Right ventricle myocardium superior (tissue), 1 donor: ENCODE results near the gene CD101. TPM values are rescaled to one million over a fixed set of nuclear protein-coding genes. Genes with fewer than 3 reads are reported as not detected.

Experiments used
- ATAC-seq: fragments of 200-7000 bp; cut with Tn5 transposase; one replicate; pipeline ENCODE4 v1.9.1; 2020; ENCODE audit warnings: mild to moderate bottlenecking; ENCODE audit not compliant: poor library complexity
- DNase-seq: peaks from one replicate; pipeline ENCODE4 v3.0.0-alpha.2; 2020
- intact Hi-C: fragments of 100-400 bp; cut with DNase I; formaldehyde crosslinking; loops from one replicate; pipeline ENCODE4 v1.11.2; 2022
- total RNA-seq: library from RNA; stranded (reverse); fragmentation: NEBNext Ultra II Directional; extraction: Animal tissue kit (Norgen Biotek cat#: 25700); gene quantifications from one replicate; pipeline ENCODE4 v1.2.1, GENCODE V29; 2021
- donor health status: DM: no; HTN: yes; CAD: no; lungs with severe emphysema.

CD101 gene
- total RNA-seq, 1 donor from 2014 or later: 1.0 TPM

DNA sequence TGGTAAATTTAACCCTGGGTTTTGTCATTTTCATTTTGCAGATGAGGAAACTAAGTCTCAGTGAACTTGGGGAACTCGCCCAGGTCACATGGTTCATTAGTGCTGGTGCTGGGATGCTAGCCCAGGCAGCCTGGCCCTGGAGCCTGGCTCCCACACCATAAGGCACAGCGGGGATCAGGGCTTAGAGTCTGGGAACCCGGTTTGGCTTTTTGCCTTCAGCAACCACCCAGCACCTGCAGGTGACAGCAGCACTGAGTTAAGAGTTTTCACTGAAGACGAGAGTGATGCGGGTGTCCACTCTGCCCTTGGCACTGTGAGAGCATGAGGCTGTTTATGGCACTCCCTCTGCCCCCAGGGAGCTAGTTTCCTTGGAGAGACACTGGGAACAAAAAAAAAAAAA is 18.4 kb upstream of the CD101 start:
- intact Hi-C loops: no loop called here
- DNase-seq (no peak), ATAC-seq (peak; percentile 45)

GRCh38 chr1:116983678-116984077 is 17.9 kb upstream of the CD101 start:
- ATAC-seq (peak; percentile 40), DNase-seq (no peak)
- intact Hi-C loops: no loop called here

DNA sequence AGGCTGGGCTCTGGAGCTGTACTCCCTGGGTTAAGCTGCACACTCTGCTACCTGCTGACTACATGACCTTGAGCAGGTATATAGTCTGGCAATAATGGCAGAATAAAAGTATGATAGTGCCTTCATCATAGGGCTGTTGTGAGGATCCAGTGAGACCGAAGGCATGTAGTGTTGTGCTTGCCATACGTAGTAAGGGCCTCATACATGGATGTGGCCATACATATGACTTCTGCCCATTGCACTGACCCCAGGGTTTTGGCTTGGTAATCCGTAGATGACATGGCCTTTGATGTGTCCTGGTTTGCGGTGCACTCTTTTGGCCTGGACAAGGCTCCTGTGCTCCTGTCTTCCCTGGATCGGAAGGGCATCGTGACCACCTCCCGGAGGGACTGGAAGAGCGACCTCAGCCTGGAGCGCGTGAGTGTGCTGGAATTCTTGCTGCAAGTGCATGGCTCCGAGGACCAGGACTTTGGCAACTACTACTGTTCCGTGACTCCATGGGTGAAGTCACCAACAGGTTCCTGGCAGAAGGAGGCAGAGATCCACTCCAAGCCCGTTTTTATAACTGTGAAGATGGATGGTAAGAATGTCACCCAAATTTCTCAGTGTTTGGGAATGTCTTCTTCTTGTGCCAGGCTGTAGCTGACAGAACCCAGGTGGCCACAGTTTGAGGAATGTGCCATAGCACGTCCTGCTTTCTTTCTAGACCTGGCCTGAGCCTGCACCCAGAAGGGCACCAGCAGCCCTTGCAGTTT is 17.0 kb upstream of the CD101 start:
- ATAC-seq (peak; percentile 58), DNase-seq (no peak)
- intact Hi-C loops: no loop called here

DNA sequence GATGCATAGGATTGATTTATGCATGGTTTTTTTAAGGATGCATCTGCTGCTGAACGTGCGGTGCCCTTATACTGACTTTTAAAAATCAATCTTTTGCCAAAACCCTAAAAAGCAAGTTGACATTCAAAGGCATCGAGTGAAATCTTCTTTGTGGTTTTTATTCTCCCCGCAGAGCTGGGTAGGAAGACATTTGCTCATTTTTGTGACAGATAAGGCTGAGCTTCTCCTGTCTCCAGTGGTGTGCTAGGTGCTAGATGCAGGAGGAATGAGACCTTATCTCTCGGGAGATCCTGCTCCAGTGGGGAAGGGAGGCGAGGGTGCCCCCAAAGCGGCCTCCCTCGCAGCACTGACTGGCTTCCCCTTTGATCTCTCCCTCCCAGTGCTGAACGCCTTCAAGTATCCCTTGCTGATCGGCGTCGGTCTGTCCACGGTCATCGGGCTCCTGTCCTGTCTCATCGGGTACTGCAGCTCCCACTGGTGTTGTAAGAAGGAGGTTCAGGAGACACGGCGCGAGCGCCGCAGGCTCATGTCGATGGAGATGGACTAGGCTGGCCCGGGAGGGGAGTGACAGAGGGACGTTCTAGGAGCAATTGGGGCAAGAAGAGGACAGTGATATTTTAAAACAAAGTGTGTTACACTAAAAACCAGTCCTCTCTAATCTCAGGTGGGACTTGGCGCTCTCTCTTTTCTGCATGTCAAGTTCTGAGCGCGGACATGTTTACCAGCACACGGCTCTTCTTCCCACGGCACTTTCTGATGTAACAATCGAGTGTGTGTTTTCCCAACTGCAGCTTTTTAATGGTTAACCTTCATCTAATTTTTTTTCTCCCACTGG is 14.9 kb upstream of the CD101 start:
- intact Hi-C loops: no loop called here
- ATAC-seq (no peak), DNase-seq (peak; percentile 44)

DNA sequence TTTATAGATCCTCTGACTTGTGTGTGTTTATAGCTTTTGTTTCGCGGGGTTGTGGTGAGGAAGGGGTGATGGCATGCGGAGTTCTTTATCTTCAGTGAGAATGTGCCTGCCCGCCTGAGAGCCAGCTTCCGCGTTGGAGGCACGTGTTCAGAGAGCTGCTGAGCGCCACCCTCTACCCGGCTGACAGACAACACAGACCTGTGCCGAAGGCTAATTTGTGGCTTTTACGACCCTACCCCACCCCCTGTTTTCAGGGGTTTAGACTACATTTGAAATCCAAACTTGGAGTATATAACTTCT is 14.4 kb upstream of the CD101 start:
- DNase-seq (peak; percentile 47), ATAC-seq (no peak)
- intact Hi-C loops: no loop called here

- ATAC-seq: peak; percentile 19
- intact Hi-C loops: no loop called here
- DNase-seq: peak; percentile 66
Measured at GRCh38 chr1:116988248-116988647, 13.3 kb upstream of the CD101 start.

GRCh38 chr1:116988908-116989307 is 12.7 kb upstream of the CD101 start:
- DNase-seq (no peak), ATAC-seq (no peak)
- intact Hi-C loops: no loop called here

DNA sequence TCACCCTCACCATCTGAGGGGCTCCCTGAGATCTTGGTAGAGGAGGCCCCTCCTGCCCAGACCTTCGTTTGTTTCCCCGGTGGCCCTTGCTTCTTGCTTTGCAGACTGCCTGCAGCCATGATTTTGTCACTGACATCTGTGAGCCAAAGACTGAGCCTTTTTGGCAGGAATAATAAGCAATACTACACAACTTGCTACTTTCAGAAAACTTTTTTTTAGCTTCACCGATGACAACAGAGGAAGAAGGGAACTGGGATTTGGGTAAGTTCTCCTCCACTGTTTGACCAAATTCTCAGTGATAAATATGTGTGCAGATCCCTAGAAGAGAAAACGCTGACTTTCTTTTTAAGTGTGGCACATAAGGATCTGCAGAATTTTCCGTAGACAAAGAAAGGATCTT is 11.7 kb upstream of the CD101 start:
- ATAC-seq: peak; percentile 54

GRCh38 chr1:116990612-116991151 is 10.9 kb upstream of the CD101 start:
- ATAC-seq (peak; percentile 91), DNase-seq (peak; percentile 90)
- intact Hi-C loops: no loop called here

More for the DNA sequence above, 11.7 kb upstream of the CD101 start:
- intact Hi-C loops: no loop called here
- DNase-seq: no peak

DNA sequence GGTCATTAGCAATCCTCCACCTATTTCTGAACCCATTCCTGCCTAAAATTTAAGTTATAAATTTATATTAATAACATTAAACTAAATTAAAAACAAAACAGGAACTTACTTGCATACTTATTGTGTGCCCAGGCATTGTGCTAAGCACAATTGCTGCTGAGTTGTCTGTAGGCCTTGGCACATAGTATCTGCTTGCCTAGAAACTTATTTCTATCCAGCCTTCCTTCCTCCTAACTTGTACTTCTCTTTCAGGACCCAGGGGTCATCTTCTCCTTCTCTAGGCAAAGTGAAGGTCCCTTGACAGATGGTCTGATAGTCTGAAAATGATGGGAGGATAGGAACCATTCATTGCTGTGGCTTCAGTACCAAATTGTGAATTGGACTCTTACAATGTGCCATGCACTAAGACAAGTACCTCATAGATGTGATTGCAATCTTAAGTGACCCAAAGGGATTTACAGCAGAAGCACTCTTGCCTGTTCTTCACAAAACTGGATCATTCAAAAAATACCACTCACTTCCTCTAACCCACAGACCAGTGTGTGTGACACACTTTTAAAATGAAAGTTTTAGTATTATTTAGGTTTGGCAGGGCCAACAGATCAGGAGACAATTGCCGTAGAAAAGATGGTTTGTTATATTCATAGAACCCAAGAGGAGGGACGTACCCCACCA is 10.3 kb upstream of the CD101 start:
- intact Hi-C loops: no loop called here
- DNase-seq: no peak
- peak; percentile 6 for ATAC-seq

DNA sequence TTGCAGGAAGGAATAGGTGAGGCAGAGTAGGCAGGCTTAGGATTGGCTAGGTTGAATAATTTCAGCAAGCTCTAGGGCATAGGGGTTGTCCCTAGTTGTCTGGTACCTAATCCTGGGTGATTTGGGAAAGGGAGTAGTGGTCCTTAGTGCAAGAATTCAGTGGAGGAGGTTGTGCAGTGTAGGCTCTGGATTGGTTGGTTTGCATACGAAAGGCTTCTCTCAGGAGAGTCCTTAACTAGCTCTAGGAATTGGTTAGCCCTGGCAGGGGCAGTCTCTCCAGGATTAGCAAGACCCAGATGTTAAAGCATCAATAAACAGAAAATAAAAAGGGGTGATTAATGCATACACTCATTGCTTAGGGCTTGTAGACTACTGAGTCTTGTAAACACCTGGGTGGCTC is 9.6 kb upstream of the CD101 start:
- no peak for ATAC-seq
- DNase-seq: no peak
- intact Hi-C loops: no loop called here

DNA sequence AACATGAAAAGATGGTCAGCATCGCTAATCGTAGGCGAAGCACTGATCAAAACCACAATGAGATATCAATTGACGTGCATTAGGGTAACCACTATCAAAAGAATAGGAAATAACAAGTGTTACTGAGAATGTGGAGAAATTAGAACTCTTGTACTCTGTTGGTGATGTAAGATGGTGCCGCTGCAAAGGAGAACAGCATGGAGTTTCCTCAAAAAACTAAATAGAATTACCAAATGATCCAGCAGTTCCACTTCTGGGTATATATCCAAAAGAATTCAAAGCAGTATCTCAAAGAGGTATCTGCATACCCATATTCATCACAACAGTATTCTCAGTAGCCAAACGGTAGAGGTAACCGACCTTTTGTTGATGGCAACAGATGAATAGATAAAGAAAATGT is 8.3 kb upstream of the CD101 start:
- intact Hi-C loops: no loop called here
- ATAC-seq: no peak
- no peak for DNase-seq

GRCh38 chr1:116994411-116994810 is 7.1 kb upstream of the CD101 start:
- DNase-seq (no peak), ATAC-seq (no peak)
- intact Hi-C loops: no loop called here

- ATAC-seq: no peak
- intact Hi-C loops: no loop called here
Measured at GRCh38 chr1:116997066-116997465, 4.5 kb upstream of the CD101 start.

DNA sequence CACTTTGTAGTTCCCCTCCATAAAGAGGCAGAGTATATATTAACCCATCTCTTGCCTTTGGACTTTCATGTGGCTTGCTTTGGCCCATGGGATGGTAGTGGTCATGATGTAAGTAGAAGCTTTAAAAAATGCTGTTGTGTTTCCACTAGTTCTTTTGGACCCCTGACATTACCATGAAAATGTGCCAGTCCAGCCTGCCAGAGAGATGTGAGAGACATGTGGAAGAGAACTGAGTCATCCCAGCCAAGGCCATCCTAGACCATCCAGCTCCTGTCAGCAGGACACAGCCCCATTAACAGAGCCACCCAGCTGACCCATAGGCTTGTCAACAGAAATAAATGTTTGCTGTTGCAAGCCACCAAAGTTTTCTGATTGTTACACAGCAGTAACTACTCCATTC is 3.9 kb upstream of the CD101 start:
- DNase-seq (no peak), ATAC-seq (no peak)
- intact Hi-C loops: no loop called here

More at GRCh38 chr1:116997066-116997465, 4.5 kb upstream of the CD101 start:
- no peak for DNase-seq

- ATAC-seq: no peak
- DNase-seq: no peak
- intact Hi-C loops: no loop called here
Measured at GRCh38 chr1:116999596-116999995, 2.0 kb upstream of the CD101 start.

DNA sequence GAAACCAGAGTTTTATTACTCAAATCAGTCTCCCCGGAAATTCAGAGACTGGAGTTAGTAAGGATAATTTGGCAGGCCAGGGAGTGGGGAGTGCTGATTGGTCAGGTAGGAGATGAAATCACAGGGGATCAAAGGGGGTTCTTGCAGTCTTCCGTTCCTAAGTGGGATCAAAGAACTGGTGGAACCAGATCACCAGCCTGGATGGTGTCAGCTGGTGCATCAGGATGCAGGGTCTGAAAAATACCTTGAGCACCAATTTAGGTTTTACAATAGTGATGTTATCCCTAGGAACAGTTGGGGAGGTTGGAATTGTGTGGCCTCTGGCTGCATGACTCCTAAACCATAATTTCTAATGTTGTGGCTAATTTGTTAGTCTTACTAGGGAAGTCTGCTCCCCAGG is 1.4 kb upstream of the CD101 start:
- DNase-seq: no peak
- ATAC-seq: no peak
- intact Hi-C loops: no loop called here

- peak; percentile 48 for ATAC-seq
- intact Hi-C loops: no loop called here
Measured at GRCh38 chr1:117003223-117003875, 1.8 kb downstream of the CD101 start.

DNA sequence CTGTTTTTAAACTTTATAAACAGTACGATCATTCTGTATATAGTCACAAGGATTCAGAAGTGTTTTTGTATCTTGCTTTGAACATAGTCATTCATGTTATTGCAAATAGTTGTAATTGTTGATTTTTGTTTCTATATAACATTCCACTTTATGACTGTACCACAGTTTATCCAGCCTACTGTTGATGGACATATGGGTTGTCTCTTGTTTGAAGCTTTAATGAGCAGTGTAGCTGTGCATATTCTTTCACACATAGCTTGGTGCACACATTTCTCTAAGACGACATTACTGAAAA is 6.1 kb downstream of the CD101 start:
- ATAC-seq (no peak), DNase-seq (no peak)
- intact Hi-C loops: no loop called here

More at GRCh38 chr1:117003223-117003875, 1.8 kb downstream of the CD101 start:
- no peak for DNase-seq
